Thyroid gland (tissue), 4 donors: ENCODE results near the gene AMPD3. TPM values are rescaled to one million over a fixed set of nuclear protein-coding genes. Genes with fewer than 3 reads are reported as not detected.

Experiments
- DNase-seq, 2 donors: peaks; one replicate each; pipeline ENCODE4 v3.0.0-alpha.2; 2019
- H3K27ac ChIP-seq, 3 donors: fragments of 200-600 bp; sonication (generic); 1 replicate in 2 of 3; 2 replicates in 1 of 3; pipeline ENCODE4 v1.5.1; 2016 to 2019; ENCODE audit warnings: mild to moderate bottlenecking in 1 of 3, moderate library complexity in 1 of 3
- H3K27me3 ChIP-seq: fragments of 200-600 bp; sonication (generic); one replicate; pipeline ENCODE4 v1.5.1; 2019
- H3K36me3 ChIP-seq, 2 donors: fragments of 200-600 bp; sonication (generic); one replicate each; pipeline ENCODE4 v1.5.1; 2016 to 2019
- H3K4me1 ChIP-seq, 2 donors: fragments of 200-600 bp; sonication (generic); one replicate each; pipeline ENCODE4 v1.5.1; 2017 to 2019
- H3K4me3 ChIP-seq, 3 donors: fragments of 200-600 bp; sonication (generic); replicated peaks in 1 of 3; 1 replicate in 2 of 3; 2 replicates in 1 of 3; pipeline ENCODE4 v1.5.1; 2016; ENCODE audit warnings: mild to moderate bottlenecking in 1 of 3
- H3K9me3 ChIP-seq: fragments of 200-600 bp; sonication (generic); one replicate; pipeline ENCODE4 v1.5.1; 2017
- CTCF ChIP-seq, 6 experiments: fragments of 200-600 bp in 3 of 6; fragments of 450-650 bp in 3 of 6; sonication (generic) in 3 of 6; IDR thresholded peaks; one replicate each; pipeline ENCODE4 v1.5.1; 2016 to 2019; ENCODE audit warnings: antibody characterized with exemption in 6 of 6, mild to moderate bottlenecking in 2 of 6, inconsistent platforms in 1 of 6, moderate library complexity in 1 of 6
- POLR2A ChIP-seq, 2 donors: fragments of 450-650 bp; IDR thresholded peaks; one replicate each; pipeline ENCODE4 v1.6.1; 2017; ENCODE audit warnings: antibody characterized with exemption in 2 of 2, mild to moderate bottlenecking in 2 of 2, moderate library complexity in 1 of 2
- WGBS, 2 donors: methylation state at CpG; one replicate each; pipeline ENCODE4 v1.1.5; 2017; 5-methylcytosine and 5-hydroxymethylcytosine counted together
- intact Hi-C: fragments of 100-400 bp; cut with DNase I; formaldehyde crosslinking; loops from one replicate; pipeline ENCODE4 v1.15.1; 2023
- microRNA counts, 2 donors: library from miRNA; unstranded; fragments of <30 nt; microRNA quantifications; one replicate each; lab custom pipeline; 2016 to 2017
- total RNA-seq, 4 donors: library from RNA; depleted of rRNA; stranded (reverse); fragments of >200 nt; gene quantifications; one replicate each; pipeline ENCODE4 v1.2.3, GENCODE V29; 2016

Gene AMPD3
- total RNA-seq, 4 donors from 2014 or later, result 3.8 to 13.0 (median 7.6) TPM

- no peaks in the 10 kb centered on the region for H3K9me3 ChIP-seq
- H3K27ac ChIP-seq, result no peak overlapping the region
- 82% methylated on average over 1 of the region's 1 CpG for WGBS, 2 donors
- no peak for TF ChIP-seq POLR2A (IDR thresholded peaks at IDR 0.05)
- no peak for TF ChIP-seq CTCF (IDR thresholded peaks at IDR 0.05)
- no peaks in the 10 kb centered on the region for H3K4me1 ChIP-seq
- no peak overlapping the region for H3K4me3 ChIP-seq
- no peak for DNase-seq
- H3K27me3 ChIP-seq, result no peaks in the 10 kb centered on the region
- intact Hi-C loops, result no loop called here
- no peaks in the 10 kb centered on the region for H3K36me3 ChIP-seq
Observed at GRCh38 chr11:10556590-10556989, 101.5 kb downstream of the AMPD3 start.

MicroRNAs within 50 kb of the gene (microRNA counts, 767-probe panel; counts per million panel counts)
- 0 counts per million in 2 donors for microRNA hsa-miR-4485 (lab: Ali Mortazavi, UCI)

Other genes with a start within 250 kb of the AMPD3 start
- gene SBF2, start 161.0 kb upstream of the AMPD3 start, total RNA-seq, result 10 to 100 TPM; 67.5 to 92.9 (median 71.6) TPM
- 10 to 100 TPM in 3 of 4 donors, 1 to 10 TPM in 1; 8.0 to 69.1 (median 20.5) TPM for gene ADM, start 150.2 kb upstream of the AMPD3 start, total RNA-seq
- gene RNF141, start 85.9 kb downstream of the AMPD3 start, total RNA-seq, result 10 to 100 TPM; 32.4 to 45.3 (median 40.7) TPM
- 100 to 1,000 TPM in 1 of 4 donors, 10 to 100 TPM in 3; 27.2 to 185 (median 73.5) TPM for gene LYVE1, start 113.4 kb downstream of the AMPD3 start, total RNA-seq
- 10 to 100 TPM in 1 of 4 donors, 1 to 10 TPM in 3; 3.2 to 14.4 (median 5.8) TPM for gene IRAG1, start 238.5 kb downstream of the AMPD3 start, total RNA-seq